ENCODE data around the gene NPR2.
A peak's percentile ranks its signal among the peaks of the same experiment; 100 is the strongest.

- TF ChIP-seq, protein P1, sequence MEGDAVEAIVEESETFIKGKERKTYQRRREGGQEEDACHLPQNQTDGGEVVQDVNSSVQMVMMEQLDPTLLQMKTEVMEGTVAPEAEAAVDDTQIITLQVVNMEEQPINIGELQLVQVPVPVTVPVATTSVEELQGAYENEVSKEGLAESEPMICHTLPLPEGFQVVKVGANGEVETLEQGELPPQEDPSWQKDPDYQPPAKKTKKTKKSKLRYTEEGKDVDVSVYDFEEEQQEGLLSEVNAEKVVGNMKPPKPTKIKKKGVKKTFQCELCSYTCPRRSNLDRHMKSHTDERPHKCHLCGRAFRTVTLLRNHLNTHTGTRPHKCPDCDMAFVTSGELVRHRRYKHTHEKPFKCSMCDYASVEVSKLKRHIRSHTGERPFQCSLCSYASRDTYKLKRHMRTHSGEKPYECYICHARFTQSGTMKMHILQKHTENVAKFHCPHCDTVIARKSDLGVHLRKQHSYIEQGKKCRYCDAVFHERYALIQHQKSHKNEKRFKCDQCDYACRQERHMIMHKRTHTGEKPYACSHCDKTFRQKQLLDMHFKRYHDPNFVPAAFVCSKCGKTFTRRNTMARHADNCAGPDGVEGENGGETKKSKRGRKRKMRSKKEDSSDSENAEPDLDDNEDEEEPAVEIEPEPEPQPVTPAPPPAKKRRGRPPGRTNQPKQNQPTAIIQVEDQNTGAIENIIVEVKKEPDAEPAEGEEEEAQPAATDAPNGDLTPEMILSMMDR (optimal IDR thresholded peaks at IDR 0.05 in 1 of 3, IDR thresholded peaks at IDR 0.05 in 1 of 3, conservative IDR thresholded peaks at IDR 0.05 in 1 of 3; ENCODE audit: extremely low read depth in 1 of 3, insufficient read depth in 2 of 3, low read length in 3 of 3), result peak in 1 of 3 experiments; percentile 23
- no peak for TF ChIP-seq EZH2 (IDR thresholded peaks at IDR 0.05; ENCODE audit: low read length)
Observed at GRCh38 chr9:35749515-35750255, 41.7 kb upstream of the NPR2 start.

Measured in keratinocyte (primary cell).